D721Med (cell line): ENCODE data around the gene BDKRB1.

ENCODE experiments used
- DNase-seq: peaks from one replicate; pipeline ENCODE4 v3.0.0; 2011; ENCODE audit warnings: low spot score; ENCODE audit not compliant: insufficient read length
- FAIRE-seq: peaks from 2 replicates; lab custom pipeline; 2011; peaks lifted over from hg19 to GRCh38; lab: Jason Lieb, UNC
- TF ChIP-seq, protein P1 (sequence below): IDR thresholded peaks from 2 replicates; pipeline ENCODE4 v1.5.1; 2012; ENCODE audit warnings: mild to moderate bottlenecking, control low read depth; ENCODE audit not compliant: insufficient read depth; ENCODE audit errors: missing control alignments

BDKRB1 gene

DNA sequence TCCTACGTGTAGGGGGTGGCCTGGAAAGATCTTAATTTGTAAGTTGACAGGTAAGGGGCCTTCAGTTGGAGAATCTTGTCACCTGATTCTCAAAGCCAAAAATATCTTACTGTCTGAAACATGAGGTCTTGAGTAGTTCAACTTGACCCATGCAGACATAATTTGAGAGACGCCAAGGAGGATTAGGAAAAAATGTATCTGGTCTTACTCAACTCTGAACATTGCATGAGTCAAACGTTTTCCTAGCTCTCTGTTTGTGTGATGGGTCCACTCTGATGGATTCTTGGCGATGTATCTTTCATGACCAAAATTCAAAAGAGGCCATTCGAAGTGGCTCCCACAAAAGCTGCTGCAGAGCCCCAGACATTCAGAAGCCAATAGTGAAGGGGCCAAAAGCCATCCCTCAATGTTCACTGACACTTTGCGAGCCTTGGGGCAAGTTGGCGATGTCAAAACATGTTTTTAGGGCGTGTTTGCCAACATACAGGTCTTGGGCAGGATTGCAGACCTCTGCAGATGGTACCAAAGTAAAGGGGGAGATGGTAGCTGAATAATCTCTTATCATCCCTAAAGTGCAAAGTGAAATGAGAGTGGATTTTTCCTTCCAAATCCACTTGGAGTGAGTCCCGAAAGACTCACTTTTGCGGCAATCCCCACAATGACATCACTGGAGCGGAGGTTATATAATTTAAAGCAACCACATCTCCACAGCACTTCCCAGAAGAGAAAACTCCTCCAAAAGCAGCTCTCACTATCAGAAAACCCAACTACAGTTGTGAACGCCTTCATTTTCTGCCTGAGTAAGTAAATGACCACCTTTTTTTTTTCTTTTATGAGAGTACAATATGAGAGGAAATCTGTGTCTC, at the start of gene BDKRB1:
TSS of gene BDKRB1 (plus strand) at position 710 of the 866 bp plus-strand sequence. CDS start 7,473 bp downstream, outside the sequence.
- DNase-seq (no peak), FAIRE-seq (no peak)
- TF ChIP-seq, protein P1, sequence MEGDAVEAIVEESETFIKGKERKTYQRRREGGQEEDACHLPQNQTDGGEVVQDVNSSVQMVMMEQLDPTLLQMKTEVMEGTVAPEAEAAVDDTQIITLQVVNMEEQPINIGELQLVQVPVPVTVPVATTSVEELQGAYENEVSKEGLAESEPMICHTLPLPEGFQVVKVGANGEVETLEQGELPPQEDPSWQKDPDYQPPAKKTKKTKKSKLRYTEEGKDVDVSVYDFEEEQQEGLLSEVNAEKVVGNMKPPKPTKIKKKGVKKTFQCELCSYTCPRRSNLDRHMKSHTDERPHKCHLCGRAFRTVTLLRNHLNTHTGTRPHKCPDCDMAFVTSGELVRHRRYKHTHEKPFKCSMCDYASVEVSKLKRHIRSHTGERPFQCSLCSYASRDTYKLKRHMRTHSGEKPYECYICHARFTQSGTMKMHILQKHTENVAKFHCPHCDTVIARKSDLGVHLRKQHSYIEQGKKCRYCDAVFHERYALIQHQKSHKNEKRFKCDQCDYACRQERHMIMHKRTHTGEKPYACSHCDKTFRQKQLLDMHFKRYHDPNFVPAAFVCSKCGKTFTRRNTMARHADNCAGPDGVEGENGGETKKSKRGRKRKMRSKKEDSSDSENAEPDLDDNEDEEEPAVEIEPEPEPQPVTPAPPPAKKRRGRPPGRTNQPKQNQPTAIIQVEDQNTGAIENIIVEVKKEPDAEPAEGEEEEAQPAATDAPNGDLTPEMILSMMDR, result no peak

DNA sequence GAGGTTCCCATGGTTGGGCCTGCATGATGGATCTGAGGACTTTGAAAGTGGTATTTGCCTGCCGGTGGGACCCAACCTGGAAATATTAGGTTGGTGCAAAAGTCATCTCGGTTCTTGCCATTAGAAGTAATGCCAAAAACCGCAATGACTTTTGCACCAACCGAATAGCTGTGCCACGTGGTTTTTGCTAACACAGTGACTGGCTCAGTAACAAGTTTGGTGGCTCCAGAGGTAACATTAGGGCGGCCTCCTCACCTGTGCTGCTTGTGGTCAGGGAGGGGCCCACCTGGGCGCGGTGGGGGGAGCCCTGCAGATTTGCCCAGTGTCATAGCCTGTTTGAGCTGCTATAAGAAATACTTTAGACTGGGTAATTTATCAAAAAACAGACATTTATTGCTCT, 49.5 kb upstream of the BDKRB1 start:
- DNase-seq (no peak), FAIRE-seq (no peak)

DNA sequence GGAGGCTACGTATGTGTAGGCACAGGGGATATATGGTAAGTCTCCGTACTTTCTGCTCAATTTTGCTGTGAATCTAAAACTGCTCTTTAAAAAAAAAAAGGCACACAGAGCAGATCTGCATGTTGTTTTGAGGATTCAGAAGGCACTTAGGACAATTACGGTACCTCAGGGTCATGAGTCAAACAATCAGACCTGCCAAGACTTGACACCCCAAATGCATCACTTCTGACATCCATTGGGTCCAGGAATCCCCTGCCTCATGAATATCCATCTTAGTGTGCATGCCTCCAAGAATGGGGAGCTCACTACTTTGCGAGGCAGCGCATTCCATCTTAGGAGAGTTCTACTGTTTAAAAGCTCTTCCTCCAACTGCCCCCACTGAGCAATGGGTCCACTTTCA, 48.3 kb upstream of the BDKRB1 start:
- no peak for DNase-seq
- no peak for FAIRE-seq
- TF ChIP-seq, protein P1, result no peak

More for the DNA sequence above, 49.5 kb upstream of the BDKRB1 start:
- TF ChIP-seq, protein P1, result no peak

DNA sequence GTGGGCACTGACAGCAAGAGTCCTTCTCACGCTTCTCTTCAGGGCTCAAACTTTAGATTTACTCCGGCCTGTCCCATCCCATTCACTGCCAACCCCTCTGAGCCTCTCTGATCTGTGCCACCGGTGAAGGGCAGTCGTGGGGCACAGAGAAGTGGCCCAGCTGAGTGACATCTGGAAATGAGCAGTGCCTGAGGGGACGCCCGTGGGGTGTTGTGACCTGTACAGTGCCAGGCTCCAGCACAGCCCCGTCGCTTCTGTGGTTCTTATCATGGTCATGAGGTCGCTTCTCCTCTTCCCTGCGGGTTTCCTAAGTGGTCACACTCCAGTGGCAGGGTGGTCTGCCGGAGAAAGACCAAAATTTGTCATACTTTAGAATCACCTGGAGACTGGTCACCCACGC, 47.3 kb upstream of the BDKRB1 start:
- TF ChIP-seq, protein P1, result no peak
- DNase-seq (no peak), FAIRE-seq (no peak)

DNA sequence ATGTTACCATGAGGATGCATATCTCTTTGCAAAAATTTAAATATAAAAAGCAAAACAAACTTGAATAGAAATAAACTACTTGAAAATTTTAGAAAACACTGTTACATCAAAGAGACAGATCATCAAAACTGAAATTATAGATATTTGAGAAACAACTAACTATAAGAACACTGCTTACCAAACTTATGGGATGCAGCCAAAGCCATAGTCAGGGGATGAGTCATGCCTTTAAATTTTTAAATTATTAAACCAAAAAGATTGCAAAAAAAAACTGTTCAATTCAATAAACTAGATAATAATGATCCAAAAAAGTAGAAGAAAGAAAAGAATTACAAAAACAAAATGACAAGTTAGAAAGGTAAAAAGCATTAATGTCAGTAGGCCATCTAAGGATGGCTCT, 43.9 kb upstream of the BDKRB1 start:
- TF ChIP-seq, protein P1, result no peak
- FAIRE-seq (no peak), DNase-seq (no peak)

DNA sequence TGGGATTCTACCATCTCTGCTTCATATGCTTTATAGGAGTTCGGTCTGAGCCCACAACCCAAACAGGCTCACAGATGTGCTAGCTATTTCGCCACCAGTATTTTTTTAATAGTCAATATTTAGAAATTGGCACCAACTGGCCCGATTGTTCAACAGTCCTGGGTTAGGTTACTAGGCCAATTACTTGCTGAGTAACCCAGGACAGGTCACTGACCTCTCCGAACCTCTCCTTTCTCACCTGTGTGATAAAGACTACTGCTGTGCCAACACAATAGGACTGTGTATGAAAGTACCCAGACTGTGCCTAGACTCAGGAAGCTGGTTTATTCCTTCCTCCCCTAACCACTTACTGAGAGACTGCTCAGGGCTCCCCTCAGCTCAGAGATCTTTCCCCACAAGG, 43.1 kb upstream of the BDKRB1 start:
- no peak for FAIRE-seq
- DNase-seq, result no peak
- TF ChIP-seq, protein P1, result no peak

DNA sequence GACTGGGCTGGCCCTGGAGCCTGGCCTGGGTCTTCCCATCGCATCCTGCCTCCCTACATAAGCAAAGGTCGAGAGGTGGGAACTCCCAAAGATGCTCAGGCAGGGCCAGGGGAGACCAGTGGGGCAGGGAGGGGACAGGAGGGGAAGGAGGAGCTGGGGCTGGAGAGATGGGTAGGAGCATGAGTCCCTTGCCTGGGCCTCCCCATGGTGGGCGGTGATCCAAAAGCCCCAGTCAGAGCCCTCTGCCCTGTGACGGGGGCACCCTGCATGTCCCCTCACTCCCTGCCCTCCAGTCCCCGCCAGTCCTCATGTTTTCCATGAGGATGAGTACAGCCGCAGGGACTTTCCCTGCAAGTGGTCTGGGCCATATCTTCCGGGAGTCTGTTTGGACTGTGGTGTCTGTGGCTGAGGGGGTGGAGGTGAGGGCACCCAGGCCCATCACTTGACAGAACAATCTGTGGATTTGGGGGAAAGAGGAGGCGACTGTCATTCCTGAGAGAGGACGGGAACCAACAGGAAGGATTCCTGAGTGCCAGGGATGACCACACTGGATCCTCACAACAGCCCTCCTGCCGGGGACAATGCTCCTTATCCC, 42.0 kb upstream of the BDKRB1 start:
- FAIRE-seq (no peak), DNase-seq (no peak)
- TF ChIP-seq, protein P1, result no peak
